ENCODE results near the gene TVP23B. TPM values are rescaled to one million over a fixed set of nuclear protein-coding genes. Genes with fewer than 3 reads are reported as not detected.
"Not testable (repeated sequence)": the region's sequence is repeated elsewhere in the genome, so short reads cannot be mapped to it uniquely, and the experiment has no call there.

Gene TVP23B
- total RNA-seq, 4 donors from 2014 or later = 14.0 to 48.5 (median 31.1) TPM

DNA sequence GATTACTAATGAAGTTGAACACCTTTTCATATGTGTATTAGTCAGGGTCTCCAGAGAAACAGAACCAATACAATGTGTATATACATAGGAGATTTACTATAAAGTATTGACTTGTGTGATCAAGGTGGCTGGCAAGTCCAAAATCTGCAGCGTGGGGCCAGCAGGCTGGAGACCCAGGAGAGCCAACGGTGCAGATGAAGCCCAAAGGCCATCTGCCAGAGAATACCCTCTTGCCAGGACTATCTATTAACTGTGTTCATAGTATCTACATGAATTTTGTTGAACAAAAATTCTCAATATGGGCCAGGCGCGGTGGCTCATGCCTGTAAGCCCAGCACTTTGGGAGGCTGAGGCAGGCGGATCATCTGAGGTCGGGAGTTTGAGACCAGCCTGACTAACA, 20.8 kb upstream of the TVP23B start:
- H3K27me3 ChIP-seq, H3K4me1 ChIP-seq, DNase-seq, H3K27ac ChIP-seq, H3K9me3 ChIP-seq, H3K4me3 ChIP-seq, H3K36me3 ChIP-seq: not testable (repeated sequence)

DNA sequence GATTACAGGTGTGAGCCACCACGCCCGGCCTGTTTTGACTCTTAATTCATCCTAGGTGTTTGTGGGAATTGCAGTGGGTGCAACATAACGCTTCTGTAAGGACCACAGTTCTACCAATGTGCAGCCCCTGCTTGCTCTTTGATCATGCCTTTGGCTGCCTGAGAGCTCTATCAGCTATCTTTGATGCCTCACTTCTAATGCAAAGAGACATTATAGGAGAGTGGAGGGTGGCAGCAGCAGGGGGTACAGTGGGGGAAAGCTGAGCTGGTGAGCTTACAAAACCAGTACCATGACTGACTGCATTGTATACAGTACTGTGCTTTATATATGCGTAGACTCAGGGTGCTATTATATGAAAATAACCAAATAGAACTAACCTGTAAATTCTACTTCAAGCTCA, 10.4 kb upstream of the TVP23B start:
- not testable (repeated sequence) for H3K4me3 ChIP-seq, H3K27ac ChIP-seq, DNase-seq, H3K4me1 ChIP-seq, H3K9me3 ChIP-seq, H3K36me3 ChIP-seq, H3K27me3 ChIP-seq

DNA sequence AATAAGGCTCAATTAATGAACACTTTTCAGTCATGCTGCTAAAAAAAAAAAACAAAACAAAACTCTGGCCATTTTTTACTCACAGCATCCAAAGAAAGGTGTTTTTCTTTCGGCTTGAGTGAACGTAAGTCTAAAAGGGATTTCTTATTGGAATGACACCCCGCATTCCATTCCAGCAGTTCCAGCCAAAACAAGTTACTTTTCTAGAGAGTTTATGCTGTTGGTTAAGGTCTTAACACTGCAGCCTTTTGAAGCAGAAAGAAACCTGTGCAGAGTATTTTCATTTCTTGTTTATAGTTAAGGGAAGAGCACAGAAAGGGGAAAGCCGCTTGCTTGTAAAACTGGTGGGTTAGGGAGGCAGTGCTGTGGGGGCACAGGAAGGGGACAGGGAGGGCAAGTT, 9.9 kb upstream of the TVP23B start:
- DNase-seq, H3K27ac ChIP-seq, H3K9me3 ChIP-seq: not testable (repeated sequence)

DNA sequence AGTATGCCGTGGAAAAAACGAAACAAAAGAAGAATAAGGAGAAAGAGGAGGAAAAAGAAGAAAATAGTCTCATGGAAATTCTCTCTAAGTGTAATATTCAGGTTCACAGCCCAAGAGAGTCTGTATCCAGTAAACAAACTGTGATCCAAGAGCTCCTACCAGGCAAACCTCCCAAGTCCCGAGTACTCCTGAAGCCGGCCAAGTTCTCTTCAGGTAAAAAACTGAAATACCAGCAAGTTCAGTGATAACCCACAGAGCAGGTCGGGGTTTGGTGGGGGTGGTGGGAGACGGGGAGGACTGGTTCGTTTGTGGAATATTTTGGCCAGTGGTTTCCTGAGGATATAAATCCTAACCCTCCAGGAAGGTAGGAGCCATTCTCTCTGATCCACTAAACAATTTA, 8.5 kb upstream of the TVP23B start:
- TF ChIP-seq, protein P1, sequence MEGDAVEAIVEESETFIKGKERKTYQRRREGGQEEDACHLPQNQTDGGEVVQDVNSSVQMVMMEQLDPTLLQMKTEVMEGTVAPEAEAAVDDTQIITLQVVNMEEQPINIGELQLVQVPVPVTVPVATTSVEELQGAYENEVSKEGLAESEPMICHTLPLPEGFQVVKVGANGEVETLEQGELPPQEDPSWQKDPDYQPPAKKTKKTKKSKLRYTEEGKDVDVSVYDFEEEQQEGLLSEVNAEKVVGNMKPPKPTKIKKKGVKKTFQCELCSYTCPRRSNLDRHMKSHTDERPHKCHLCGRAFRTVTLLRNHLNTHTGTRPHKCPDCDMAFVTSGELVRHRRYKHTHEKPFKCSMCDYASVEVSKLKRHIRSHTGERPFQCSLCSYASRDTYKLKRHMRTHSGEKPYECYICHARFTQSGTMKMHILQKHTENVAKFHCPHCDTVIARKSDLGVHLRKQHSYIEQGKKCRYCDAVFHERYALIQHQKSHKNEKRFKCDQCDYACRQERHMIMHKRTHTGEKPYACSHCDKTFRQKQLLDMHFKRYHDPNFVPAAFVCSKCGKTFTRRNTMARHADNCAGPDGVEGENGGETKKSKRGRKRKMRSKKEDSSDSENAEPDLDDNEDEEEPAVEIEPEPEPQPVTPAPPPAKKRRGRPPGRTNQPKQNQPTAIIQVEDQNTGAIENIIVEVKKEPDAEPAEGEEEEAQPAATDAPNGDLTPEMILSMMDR (IDR thresholded peaks at IDR 0.05) = no peak
- TF ChIP-seq POLR2A (IDR thresholded peaks at IDR 0.05) = no peak
- no peaks in the 10 kb centered on the region for H3K4me1 ChIP-seq
- H3K27me3 ChIP-seq = no peaks in the 10 kb centered on the region

More for the DNA sequence above, 9.9 kb upstream of the TVP23B start:
- not testable (repeated sequence) for H3K27me3 ChIP-seq, H3K4me3 ChIP-seq, H3K4me1 ChIP-seq, H3K36me3 ChIP-seq

DNA sequence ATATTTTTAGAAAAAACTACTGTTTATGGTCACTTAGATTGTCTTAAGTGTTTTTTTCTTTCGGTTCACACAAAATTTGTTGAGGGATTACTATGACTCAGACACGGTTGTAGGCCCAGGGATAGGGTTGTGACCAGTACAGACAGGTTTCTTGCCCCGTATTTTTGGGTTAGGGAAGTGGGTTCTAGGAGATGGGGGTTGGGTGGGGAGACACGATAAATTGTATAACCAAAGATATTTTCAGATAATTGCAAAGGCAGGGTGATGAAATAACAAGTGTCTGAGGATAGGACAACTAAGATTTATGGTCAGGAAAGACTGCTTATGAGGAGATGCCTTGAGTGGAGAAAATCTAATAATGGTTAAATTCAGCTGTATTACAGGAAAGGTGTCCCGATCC, 822 bp downstream of the TVP23B start:
- H3K9me3 ChIP-seq, DNase-seq, H3K4me1 ChIP-seq, H3K36me3 ChIP-seq, H3K27me3 ChIP-seq: not testable (repeated sequence)
- peak overlapping the region in 2 of 4 donors; percentile 81 to 84 for H3K27ac ChIP-seq
- H3K4me3 ChIP-seq = peak overlapping the region in 3 of 4 donors; percentile 52 to 77 (median 76)

More for the DNA sequence above, 8.5 kb upstream of the TVP23B start:
- H3K4me3 ChIP-seq = no peak overlapping the region
- no peaks in the 10 kb centered on the region for H3K9me3 ChIP-seq
- DNase-seq = no peak
- no peak overlapping the region for H3K27ac ChIP-seq
- H3K36me3 ChIP-seq = no peaks in the 10 kb centered on the region

DNA sequence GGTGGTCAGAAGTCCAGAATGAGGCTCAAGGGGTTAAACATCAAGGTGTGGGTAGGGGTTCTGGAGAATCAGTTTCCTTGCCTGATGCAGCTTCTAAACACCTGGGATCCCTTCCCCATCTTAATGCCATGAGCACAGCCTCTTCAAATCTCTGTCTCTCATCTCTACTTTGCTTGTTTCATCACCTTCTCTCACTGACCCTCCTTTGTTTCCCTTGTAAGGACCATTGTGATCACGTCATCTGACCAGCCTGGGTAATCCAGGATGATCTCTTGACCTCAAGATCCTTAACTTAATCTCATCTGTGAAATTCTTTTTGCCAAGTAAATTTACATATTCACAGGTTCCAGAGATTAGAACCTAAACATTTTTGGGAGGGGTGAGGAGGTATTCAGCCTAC, 5.0 kb downstream of the TVP23B start:
- H3K27ac ChIP-seq, H3K27me3 ChIP-seq, H3K4me1 ChIP-seq, H3K4me3 ChIP-seq, DNase-seq, H3K36me3 ChIP-seq, H3K9me3 ChIP-seq: not testable (repeated sequence)

DNA sequence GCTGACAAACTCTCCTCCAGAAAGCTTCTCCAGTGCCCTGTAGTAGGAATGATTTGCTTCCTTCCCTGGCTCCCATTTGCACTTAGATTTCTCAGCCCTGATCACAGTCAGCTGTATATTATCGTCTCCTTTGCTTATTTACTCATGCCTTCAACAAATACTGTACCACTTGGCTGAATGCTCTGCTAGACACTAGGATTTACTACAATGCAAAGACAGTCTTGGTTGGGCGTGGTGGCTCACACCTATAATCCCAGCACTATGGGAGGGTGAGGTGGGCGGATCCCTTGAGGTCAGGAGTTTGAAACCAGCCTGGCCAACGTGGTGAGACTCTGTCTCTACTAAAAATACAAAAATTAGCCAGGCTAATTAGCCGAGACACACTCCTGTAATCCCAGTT, 5.9 kb downstream of the TVP23B start:
- not testable (repeated sequence) for H3K27me3 ChIP-seq, H3K27ac ChIP-seq, DNase-seq, H3K9me3 ChIP-seq, H3K4me3 ChIP-seq, H3K36me3 ChIP-seq, H3K4me1 ChIP-seq

DNA sequence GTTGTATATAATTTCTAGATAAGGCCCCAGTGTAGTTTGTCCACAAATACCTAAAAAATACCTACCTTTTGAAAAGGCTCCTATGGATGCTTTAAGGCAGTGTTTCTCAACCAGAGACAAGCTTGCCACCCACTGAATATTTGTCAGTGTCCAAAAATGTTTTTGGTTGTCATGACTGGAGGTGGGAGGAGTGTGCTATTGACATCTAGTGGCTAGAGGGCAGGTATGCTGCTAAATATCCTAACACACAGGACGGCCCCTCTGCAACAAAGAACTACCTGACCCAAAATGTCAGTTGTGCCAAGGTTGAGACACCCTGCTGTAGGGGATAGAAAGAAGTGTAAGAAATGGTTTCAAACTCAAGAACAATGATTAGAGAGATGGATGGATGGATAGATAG, 10.4 kb downstream of the TVP23B start:
- DNase-seq, H3K36me3 ChIP-seq: not testable (repeated sequence)

DNA sequence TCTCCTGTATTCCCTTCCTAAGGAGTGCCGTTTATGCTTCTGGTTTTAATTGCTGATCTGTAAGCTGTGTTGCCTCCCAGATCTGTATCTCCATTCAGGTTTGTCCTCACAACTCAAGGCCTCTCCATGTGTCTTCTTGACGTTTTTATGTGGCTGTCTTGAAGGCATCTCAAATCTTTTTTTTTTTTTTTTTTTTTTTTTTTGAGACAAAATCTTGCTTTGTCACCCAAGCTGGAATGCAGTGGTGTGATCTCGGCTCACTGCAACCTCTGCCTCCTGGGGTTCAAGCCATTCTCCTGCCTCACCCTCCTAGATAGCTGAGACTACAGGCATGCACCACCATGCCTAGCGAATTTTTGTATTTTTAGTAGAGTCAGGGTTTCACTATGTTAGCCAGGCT, 13.9 kb downstream of the TVP23B start:
- not testable (repeated sequence) for H3K27ac ChIP-seq, H3K9me3 ChIP-seq, H3K4me3 ChIP-seq, H3K27me3 ChIP-seq, H3K4me1 ChIP-seq, DNase-seq
- H3K36me3 ChIP-seq = peaks cover 0 to 18% (median 0%) of the 10 kb centered on the region in 3 donors

More for the DNA sequence above, 10.4 kb downstream of the TVP23B start:
- H3K4me1 ChIP-seq, H3K4me3 ChIP-seq, H3K9me3 ChIP-seq, H3K27me3 ChIP-seq, H3K27ac ChIP-seq: not testable (repeated sequence)

DNA sequence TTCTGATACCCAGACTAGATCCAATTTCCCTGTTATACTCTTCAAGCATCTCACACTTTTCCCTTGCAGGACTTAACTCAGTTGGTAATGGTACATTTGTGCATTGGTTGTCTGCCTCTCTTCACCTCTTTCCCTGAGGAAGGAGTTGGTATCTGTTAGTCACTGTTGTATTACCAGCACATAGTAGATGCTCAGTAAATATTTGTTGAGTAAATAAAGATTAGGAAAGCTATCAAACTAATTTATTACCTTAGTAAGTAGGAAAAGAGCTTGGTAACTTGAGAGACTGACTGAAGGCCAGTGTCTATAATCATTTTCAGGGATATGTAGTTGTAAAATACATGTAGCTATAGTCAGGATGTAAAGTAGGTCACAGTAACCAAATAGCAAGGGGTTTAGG, 15.9 kb downstream of the TVP23B start:
- H3K4me1 ChIP-seq, H3K4me3 ChIP-seq, H3K9me3 ChIP-seq, H3K27ac ChIP-seq, DNase-seq, H3K27me3 ChIP-seq: not testable (repeated sequence)
- H3K36me3 ChIP-seq = peaks cover 0 to 31% (median 0%) of the 10 kb centered on the region in 3 donors

DNA sequence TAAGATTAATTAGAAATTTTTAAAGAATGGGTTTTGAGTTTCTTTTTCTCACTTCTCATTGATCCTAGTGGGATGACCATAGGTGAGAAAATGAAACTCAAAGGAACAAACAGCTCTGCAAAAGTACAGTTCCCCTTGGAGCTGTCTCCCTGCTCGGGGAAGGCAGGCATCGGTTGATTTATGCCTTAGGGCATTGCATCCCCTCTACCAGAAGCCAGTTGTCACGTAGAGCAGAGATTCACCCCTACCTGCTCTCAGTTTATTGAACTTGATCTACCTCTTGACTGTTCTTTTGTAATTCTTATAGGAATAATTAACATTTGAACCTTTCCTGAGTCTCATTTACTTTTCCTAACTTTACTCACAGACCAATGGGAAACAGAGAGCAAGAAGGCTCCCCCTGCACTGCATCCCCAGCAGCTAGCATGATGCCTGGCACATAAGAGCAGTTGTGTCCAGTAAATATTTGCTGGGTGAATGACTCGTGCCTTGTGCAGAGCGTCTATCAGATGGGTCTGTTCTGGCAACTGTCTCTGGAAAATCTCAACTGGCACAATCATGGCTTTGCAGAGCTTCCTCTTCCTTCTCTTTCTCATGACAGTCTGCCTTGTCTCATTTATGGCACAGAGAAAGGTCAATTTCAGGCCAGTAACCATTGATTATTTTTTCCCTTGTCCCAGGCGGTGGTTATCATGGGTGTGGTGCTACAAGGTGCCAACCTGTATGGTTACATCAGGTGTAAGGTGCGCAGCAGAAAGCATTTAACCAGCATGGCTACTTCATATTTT, 22.7 kb downstream of the TVP23B start:
- H3K27me3 ChIP-seq, H3K4me3 ChIP-seq, H3K9me3 ChIP-seq, H3K27ac ChIP-seq, H3K4me1 ChIP-seq: not testable (repeated sequence)
- DNase-seq = peak in 1 of 3 donors; percentile 54
- H3K36me3 ChIP-seq = peaks cover 0 to 43% (median 0%) of the 10 kb centered on the region in 3 donors

DNA sequence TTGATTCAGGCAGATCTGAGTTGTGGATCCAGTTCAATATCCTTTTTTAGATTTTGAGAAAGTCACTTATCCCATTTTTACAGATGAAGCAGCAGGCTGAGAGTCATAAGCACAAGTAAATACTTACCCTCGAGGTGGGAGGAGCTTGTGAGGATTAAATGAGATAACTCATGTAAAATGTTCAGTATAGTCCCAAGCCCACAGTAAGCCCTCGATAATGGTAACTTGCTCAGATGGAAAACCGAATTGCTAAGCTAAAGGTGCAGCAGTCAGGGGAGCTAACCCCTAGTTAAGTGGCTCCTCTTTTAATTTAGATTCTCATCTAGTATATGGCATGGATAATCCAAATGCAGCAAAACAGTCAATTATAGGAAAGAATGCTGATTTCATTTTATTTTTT, 34.9 kb downstream of the TVP23B start:
- H3K4me3 ChIP-seq, H3K27ac ChIP-seq, H3K27me3 ChIP-seq, H3K4me1 ChIP-seq, H3K9me3 ChIP-seq, H3K36me3 ChIP-seq, DNase-seq: not testable (repeated sequence)
